Fibroblast of pulmonary artery (primary cell): ENCODE data around the gene TAF3.
"Not testable (repeated sequence)": the region's sequence is repeated elsewhere in the genome, so short reads cannot be mapped to it uniquely, and the experiment has no call there.

Experiments used
- DNase-seq: peaks from one replicate; pipeline ENCODE4 v3.0.0-alpha.2; 2010; ENCODE audit warnings: low read depth
- H3K4me3 ChIP-seq: replicated peaks from 2 replicates; pipeline ENCODE4 v1.5.1; 2011; ENCODE audit warnings: low read depth, mild to moderate bottlenecking, control low read depth, low read length, moderate library complexity
- CTCF ChIP-seq: IDR thresholded peaks from 2 replicates; pipeline ENCODE4 v1.5.1; 2011; ENCODE audit warnings: mild to moderate bottlenecking, control low read depth, low read length, inconsistent platforms; ENCODE audit errors: missing control alignments

TAF3 gene

GRCh38 chr10:8017277-8017676, 199.0 kb downstream of the TAF3 start:
- DNase-seq = peak; percentile 40
- no peak for TF ChIP-seq CTCF
- H3K4me3 ChIP-seq = no peak overlapping the region

- no peak overlapping the region for H3K4me3 ChIP-seq
- TF ChIP-seq CTCF = no peak
- DNase-seq = no peak
These were observed 205.0 kb downstream of the TAF3 start for GRCh38 chr10:8023321-8023720.

- no peak for TF ChIP-seq CTCF
- no peak for DNase-seq
- no peak overlapping the region for H3K4me3 ChIP-seq
These were observed 205.5 kb downstream of the TAF3 start for GRCh38 chr10:8023851-8024250.

GRCh38 chr10:8026349-8027259, 208.3 kb downstream of the TAF3 start:
- H3K4me3 ChIP-seq = no peak overlapping the region
- no peak for TF ChIP-seq CTCF
- DNase-seq = no peak

GRCh38 chr10:8031211-8031610, 212.9 kb downstream of the TAF3 start:
- DNase-seq = not testable (repeated sequence)

GRCh38 chr10:8032558-8032957, 214.3 kb downstream of the TAF3 start:
- DNase-seq = no peak
- H3K4me3 ChIP-seq = no peak overlapping the region
- no peak for TF ChIP-seq CTCF

More at GRCh38 chr10:8031211-8031610, 212.9 kb downstream of the TAF3 start:
- H3K4me3 ChIP-seq = not testable (repeated sequence)

GRCh38 chr10:8033812-8034465, 215.6 kb downstream of the TAF3 start:
- no peak overlapping the region for H3K4me3 ChIP-seq
- no peak for DNase-seq
- TF ChIP-seq CTCF = no peak
